Measurements from ENCODE around the gene WDR64. TPM values are rescaled to one million over a fixed set of nuclear protein-coding genes. Genes with fewer than 3 reads are reported as not detected.

Gene WDR64
- total and polyA plus RNA-seq, 2 donors (not counting 3 experiments of a cell fraction or from before 2014, with no cell fraction given): not detected

DNA sequence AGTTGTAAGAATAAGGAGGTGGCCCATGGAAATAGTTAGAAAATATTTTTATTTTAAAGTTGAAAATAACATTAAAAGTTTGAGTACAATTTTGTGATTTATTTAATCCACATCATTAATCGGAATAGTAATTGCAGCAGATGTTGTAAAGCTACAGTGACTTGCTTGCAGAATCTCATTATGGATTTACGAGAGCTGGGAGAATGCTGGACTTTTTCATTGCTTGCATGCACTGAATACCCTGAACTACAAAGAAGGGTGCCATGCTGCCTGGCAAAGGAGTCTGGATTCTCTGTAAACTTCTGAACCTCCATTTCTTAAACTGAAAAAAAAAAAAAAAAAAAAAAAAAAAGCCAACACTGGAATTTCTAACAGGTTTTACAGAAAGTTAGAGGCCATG lies 26.5 kb downstream of the WDR64 start:
- Histone ChIP-seq H3K9ac (replicated peaks; ENCODE audit: extremely low read depth, insufficient read depth, low read length) (no peak overlapping the region), H3K27ac (ENCODE audit: insufficient read depth, low read depth, low read length) (no peak overlapping the region), H3K9me3 (replicated peaks; ENCODE audit: control insufficient read depth, insufficient read depth, low read length) (no peaks in the 10 kb centered on the region), H3K79me2 (ENCODE audit: control insufficient read depth, insufficient read depth, low read length) (no peaks in the 10 kb centered on the region), H2AFZ (ENCODE audit: low read depth, low read length) (no peak overlapping the region), H3K36me3 (ENCODE audit: control insufficient read depth in 2 of 2, extremely low read depth in 1 of 2, insufficient read depth in 2 of 2, low read length in 2 of 2) (no peaks in the 10 kb centered on the region), H4K20me1 (replicated peaks; ENCODE audit: control insufficient read depth, extremely low read depth, insufficient read depth, low read length) (no peaks in the 10 kb centered on the region), H3K4me1 (ENCODE audit: control insufficient read depth, extremely low read depth, insufficient read depth, low read length) (no peaks in the 10 kb centered on the region), H3K27me3 (ENCODE audit: control insufficient read depth in 2 of 2, insufficient read depth in 2 of 2, low read length in 2 of 2) (no peaks in the 10 kb centered on the region), H3K4me2 (ENCODE audit: insufficient read depth, low read length) (no peak overlapping the region), H3K4me3 (replicated peaks in 1 of 3; ENCODE audit: insufficient read depth in 1 of 3, low read depth in 1 of 3, low read length in 3 of 3) (no peak overlapping the region), H3K9me1 (replicated peaks; ENCODE audit: control insufficient read depth, extremely low read depth, insufficient read depth, low read length) (no peaks in the 10 kb centered on the region)
- DNase-seq (ENCODE audit: low read depth, low spot score) (no peak), FAIRE-seq (no peak)
- BruUV-seq (replicated peaks): no TSS peak
- dilution Hi-C loops (cut with MboI; ENCODE audit: extremely low pct_ligation_motif_present, low sequenced_read_pairs) (no loop called here), intact Hi-C loops (cut with micrococcal nuclease) (no loop called here)
- POLR2A ChIA-PET: no interaction called here
- CTCF ChIA-PET: interaction anchor here (0.6 kb wide), 1 partner anchor 21 kb away, joined by 7 read pairs; no protein-coding TSS in a partner anchor
- TF ChIP-seq MYC (IDR thresholded peaks at IDR 0.05; ENCODE audit: low read depth, low read length) (no peak), EZH2 (IDR thresholded peaks at IDR 0.05; ENCODE audit: borderline replicate concordance, low read depth, low read length, severe bottlenecking) (no peak), POLR2AphosphoS5 (IDR thresholded peaks at IDR 0.05; ENCODE audit: insufficient read depth, low read depth, low read length) (no peak), JUN (IDR thresholded peaks at IDR 0.05; ENCODE audit: borderline replicate concordance, insufficient read depth, insufficient read length, low read depth) (no peak), POLR2A (IDR thresholded peaks at IDR 0.05; ENCODE audit: low read depth, low read length) (no peak), FOS (IDR thresholded peaks at IDR 0.05; ENCODE audit: borderline replicate concordance, insufficient read depth, low read length) (no peak), GATA2 (IDR thresholded peaks at IDR 0.05; ENCODE audit: insufficient read depth, insufficient read length, low read depth, low read length) (no peak)
- TF ChIP-seq, protein P1, sequence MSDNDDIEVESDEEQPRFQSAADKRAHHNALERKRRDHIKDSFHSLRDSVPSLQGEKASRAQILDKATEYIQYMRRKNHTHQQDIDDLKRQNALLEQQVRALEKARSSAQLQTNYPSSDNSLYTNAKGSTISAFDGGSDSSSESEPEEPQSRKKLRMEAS (IDR thresholded peaks at IDR 0.05; ENCODE audit: insufficient read depth, insufficient read length): no peak
- TF ChIP-seq, protein P2, sequence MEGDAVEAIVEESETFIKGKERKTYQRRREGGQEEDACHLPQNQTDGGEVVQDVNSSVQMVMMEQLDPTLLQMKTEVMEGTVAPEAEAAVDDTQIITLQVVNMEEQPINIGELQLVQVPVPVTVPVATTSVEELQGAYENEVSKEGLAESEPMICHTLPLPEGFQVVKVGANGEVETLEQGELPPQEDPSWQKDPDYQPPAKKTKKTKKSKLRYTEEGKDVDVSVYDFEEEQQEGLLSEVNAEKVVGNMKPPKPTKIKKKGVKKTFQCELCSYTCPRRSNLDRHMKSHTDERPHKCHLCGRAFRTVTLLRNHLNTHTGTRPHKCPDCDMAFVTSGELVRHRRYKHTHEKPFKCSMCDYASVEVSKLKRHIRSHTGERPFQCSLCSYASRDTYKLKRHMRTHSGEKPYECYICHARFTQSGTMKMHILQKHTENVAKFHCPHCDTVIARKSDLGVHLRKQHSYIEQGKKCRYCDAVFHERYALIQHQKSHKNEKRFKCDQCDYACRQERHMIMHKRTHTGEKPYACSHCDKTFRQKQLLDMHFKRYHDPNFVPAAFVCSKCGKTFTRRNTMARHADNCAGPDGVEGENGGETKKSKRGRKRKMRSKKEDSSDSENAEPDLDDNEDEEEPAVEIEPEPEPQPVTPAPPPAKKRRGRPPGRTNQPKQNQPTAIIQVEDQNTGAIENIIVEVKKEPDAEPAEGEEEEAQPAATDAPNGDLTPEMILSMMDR (IDR thresholded peaks at IDR 0.05; ENCODE audit: extremely low read depth in 1 of 2, insufficient read depth in 1 of 2, low read depth in 1 of 2, low read length in 2 of 2): no peak

Data from endothelial cell of umbilical vein (primary cell).